GM12874 (cell line): ENCODE measurements around the gene IPO13.

Experiments used
- TF ChIP-seq, protein P1 (sequence below): IDR thresholded peaks from 2 replicates; pipeline ENCODE4 v1.5.1; 2011; ENCODE audit warnings: low read depth, mild to moderate bottlenecking, control low read depth, low read length, moderate library complexity; ENCODE audit not compliant: insufficient read depth

The IPO13 gene

DNA sequence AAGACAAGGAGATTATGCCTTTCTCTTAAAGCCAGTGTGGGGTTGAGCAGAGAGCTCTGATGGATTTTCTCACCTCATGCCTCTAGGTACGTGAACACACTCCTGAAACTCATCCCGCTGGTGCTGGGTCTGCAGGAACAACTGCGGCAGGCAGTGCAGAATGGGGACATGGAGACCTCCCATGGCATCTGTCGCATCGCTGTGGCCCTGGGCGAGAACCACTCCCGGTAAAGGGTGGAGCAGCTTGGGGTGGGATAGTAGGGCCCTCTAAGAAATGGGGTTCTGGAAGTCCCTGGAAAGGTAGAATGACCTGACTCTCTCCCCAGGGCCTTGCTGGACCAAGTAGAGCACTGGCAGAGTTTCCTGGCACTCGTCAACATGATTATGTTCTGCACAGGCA, 9.5 kb downstream of the IPO13 start:
- TF ChIP-seq, protein P1, sequence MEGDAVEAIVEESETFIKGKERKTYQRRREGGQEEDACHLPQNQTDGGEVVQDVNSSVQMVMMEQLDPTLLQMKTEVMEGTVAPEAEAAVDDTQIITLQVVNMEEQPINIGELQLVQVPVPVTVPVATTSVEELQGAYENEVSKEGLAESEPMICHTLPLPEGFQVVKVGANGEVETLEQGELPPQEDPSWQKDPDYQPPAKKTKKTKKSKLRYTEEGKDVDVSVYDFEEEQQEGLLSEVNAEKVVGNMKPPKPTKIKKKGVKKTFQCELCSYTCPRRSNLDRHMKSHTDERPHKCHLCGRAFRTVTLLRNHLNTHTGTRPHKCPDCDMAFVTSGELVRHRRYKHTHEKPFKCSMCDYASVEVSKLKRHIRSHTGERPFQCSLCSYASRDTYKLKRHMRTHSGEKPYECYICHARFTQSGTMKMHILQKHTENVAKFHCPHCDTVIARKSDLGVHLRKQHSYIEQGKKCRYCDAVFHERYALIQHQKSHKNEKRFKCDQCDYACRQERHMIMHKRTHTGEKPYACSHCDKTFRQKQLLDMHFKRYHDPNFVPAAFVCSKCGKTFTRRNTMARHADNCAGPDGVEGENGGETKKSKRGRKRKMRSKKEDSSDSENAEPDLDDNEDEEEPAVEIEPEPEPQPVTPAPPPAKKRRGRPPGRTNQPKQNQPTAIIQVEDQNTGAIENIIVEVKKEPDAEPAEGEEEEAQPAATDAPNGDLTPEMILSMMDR, result no peak

DNA sequence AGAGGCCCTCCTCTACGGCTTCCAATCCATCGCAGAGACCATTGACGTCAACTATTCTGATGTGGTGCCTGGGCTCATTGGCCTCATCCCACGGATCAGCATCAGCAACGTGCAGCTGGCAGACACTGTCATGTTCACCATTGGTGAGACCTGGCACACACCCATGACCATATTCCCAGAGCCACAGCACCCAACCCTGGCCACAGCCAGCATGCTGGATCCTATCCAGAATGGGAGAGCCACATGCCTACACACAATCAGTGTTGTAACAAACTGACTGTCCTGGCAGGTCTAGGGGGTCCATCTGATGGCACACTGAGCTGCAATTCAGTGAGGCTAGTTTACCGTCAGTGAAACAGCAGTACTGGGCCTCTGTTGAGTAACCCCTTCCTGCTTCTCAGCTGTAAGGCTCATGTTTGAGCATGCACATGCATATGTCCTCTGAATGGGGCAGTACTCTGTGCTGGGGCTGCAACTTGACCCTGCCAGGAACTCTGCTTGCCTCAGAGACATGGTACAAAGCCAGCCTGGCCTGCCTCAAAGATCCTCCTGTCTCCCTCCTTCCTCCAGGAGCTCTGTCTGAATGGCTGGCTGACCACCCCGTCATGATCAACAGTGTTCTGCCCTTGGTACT, 10.8 kb downstream of the IPO13 start:
- TF ChIP-seq, protein P1, result no peak

DNA sequence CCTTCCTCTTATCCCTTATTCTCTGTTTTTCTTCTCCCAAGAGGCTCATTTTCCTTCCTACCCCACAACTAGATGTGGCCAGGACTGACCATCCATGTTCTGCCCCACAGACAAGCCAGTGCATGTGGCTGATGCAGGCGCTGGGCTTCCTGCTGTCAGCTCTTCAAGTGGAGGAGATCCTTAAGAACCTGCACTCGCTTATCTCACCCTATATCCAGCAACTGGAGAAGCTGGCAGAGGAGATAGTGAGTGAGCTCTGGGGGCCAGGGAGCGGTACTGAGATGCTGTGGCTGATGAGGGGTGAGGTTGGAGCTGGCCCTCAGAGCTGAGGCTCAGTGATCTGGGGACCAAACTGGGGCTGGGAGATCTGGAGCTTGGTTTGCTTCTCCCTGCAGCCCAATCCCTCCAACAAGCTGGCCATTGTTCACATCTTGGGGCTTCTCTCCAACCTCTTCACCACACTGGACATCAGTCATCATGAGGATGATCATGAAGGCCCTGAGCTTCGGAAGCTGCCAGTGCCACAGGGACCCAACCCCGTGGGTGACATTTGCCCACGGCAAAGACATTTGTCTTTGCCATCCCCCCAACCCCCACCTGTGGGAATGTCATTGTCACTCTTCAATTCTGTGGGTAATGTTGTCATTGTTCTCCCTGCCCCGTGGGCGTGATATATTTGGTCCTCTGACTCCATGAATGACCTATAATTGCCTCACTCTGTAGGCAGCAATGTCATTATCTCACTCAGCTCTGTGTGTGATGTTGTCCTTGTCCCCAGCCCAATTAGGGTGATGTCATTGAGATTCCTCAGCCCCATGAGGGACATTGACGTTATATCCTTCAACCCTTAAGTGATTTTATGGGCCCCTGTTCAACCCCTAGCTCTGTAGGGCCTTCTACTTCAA, 11.9 kb downstream of the IPO13 start:
- TF ChIP-seq, protein P1, result no peak

DNA sequence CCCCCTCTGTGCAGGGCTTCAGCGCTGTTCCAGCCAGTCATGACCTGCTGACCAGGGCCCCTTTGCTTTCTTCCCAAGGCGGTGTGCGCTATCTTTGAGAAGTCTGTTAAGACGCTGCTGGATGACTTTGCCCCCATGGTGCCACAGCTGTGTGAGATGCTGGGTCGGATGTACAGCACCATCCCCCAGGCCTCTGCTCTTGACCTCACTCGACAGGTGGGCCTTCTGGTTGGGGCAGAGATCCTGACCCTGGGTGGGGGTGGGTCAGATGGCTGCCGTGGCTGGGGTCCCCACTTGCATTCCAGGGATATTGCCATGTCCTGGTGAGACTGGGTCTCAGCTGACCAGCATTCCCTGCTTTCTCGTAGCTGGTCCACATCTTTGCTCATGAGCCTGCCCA, 14.0 kb downstream of the IPO13 start:
- TF ChIP-seq, protein P1, result no peak

DNA sequence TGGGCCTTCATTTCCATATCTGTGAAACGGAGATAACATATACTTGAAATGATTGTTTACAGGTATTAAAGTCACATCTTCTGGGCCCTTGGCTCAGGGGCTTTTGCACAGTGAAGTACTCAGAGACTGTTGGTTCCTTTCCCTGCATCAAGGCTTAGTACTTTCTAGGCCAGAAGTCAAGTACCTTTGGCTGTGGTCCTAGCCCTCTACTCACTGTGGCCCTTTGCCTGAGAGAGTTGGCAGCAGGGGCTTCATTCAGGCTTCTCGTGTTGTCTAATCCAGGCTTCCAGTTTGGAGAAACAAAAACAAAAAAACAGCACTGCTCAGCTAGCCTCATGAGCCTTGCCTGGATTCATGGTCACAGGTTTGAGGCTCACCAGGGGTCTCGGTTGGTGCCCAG, 14.9 kb downstream of the IPO13 start:
- TF ChIP-seq, protein P1, result no peak

DNA sequence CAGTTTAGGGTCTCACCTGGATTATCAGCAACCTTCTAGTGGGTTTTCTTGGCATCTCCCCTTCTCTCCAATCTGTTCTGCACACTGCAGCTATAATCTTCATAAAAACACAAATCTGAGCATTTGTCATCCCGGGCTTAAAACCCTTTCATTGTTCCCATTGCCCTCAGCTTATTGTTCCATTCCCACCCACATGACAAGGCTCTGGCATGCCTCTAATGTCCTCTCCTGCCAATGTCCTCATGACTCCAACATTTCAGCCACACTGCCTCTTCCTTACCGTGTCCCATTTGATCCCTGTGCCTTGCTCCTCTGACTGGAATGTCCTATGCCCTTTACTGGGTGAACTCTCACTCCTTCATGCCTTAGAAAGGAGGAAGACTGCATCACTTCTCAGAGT, 15.6 kb downstream of the IPO13 start:
- TF ChIP-seq, protein P1, result no peak

DNA sequence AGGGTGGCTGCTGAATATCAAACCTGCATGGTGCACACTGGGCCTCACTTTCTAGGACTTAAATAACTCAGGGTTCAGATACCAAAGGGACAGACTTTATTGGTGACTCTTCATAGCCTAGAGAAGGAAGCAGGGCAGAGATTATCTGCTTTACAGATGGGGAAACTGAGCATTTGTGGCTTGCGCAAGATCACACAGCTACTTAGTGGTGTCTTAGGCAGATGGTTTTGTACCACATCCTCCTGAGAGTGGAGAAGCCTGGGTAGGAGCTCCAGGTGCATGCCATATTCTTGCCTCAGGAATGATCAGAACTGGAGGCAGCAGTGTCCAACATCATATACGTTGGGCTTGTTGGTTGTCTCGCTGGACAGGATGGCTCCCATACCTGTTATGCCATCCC, 16.3 kb downstream of the IPO13 start:
- TF ChIP-seq, protein P1, result no peak
